H1 (cell line): Measurements from ENCODE around the gene RNU6-1. TPM values are rescaled to one million over a fixed set of nuclear protein-coding genes. Genes with fewer than 3 reads are reported as not detected.

Experiments
- CTCF ChIA-PET: fragments of 300-600 bp; sonication (Branson Sonifier 250); formaldehyde crosslinking; loops from one replicate; lab custom pipeline; 2021; ENCODE audit not compliant: partially characterized antibody; lab: Charles Lee
- POLR2A ChIA-PET: fragments of 300-600 bp; sonication (Branson Sonifier 250); formaldehyde crosslinking; loops from one replicate; lab custom pipeline; 2021; ENCODE audit warnings: inconsistent platforms; ENCODE audit not compliant: partially characterized antibody; lab: Charles Lee
- DNase-seq, 2 experiments: peaks; one replicate each; pipeline versions ENCODE4 v3.0.0 to v3.0.0-alpha.2; 2010 to 2022; ENCODE audit warnings: low spot score in 2 of 2, low read depth in 1 of 2, mixed read lengths in 1 of 2
- FAIRE-seq: peaks from 2 replicates; lab custom pipeline; 2011; peaks lifted over from hg19 to GRCh38; lab: Jason Lieb, UNC
- H2AFZ ChIP-seq: 2 replicates; pipeline ENCODE4 v1.8.1; 2012; ENCODE audit warnings: low read length, inconsistent platforms
- H2AK5ac ChIP-seq: 2 replicates; pipeline ENCODE4 v1.6.1; 2013; ENCODE audit warnings: low read depth, low read length
- H2BK120ac ChIP-seq: replicated peaks from 2 replicates; pipeline ENCODE3; 2013; ENCODE audit warnings: low read depth, low read length, inconsistent platforms
- H2BK12ac ChIP-seq: 2 replicates; pipeline ENCODE4 v1.6.1; 2013; ENCODE audit warnings: low read depth, low read length
- H2BK15ac ChIP-seq: 2 replicates; pipeline ENCODE4 v1.6.1; 2013; ENCODE audit warnings: low read length
- H2BK20ac ChIP-seq: 2 replicates; pipeline ENCODE4 v1.6.1; 2013; ENCODE audit warnings: low read length
- H2BK5ac ChIP-seq: 2 replicates; pipeline ENCODE4 v1.6.1; 2013; ENCODE audit warnings: low read depth, low read length
- H3K14ac ChIP-seq: 2 replicates; pipeline ENCODE4 v1.6.1; 2013; ENCODE audit warnings: inconsistent platforms; ENCODE audit not compliant: insufficient read length
- H3K18ac ChIP-seq: 2 replicates; pipeline ENCODE4 v1.6.1; 2013; ENCODE audit warnings: low read length; ENCODE audit errors: extremely low read depth
- H3K23ac ChIP-seq: 2 replicates; pipeline ENCODE4 v1.6.1; 2013; ENCODE audit warnings: inconsistent platforms; ENCODE audit not compliant: insufficient read length
- H3K23me2 ChIP-seq: 2 replicates; pipeline ENCODE4 v1.6.1; 2013; ENCODE audit warnings: low read depth, low read length
- H3K27ac ChIP-seq: 2 replicates; pipeline ENCODE4 v1.6.1; 2011; ENCODE audit warnings: low read depth, low read length, inconsistent platforms
- H3K27me3 ChIP-seq, 4 experiments: replicated peaks in 1 of 4; 1 replicate in 1 of 4; 2 replicates in 3 of 4; pipeline versions ENCODE4 v1.6.1 to v1.8.1; 2011 to 2013; ENCODE audit warnings: low read length in 3 of 4, mild to moderate bottlenecking in 3 of 4, inconsistent platforms in 2 of 4, mixed read lengths in 2 of 4, moderate library complexity in 1 of 4; ENCODE audit not compliant: control insufficient read depth in 3 of 4, insufficient read depth in 3 of 4; ENCODE audit errors: extremely low read depth in 1 of 4
- H3K36me3 ChIP-seq, 4 experiments: 2 replicates each; pipeline versions ENCODE4 v1.6.1 to v1.8.1; 2011 to 2013; ENCODE audit warnings: mild to moderate bottlenecking in 4 of 4, low read length in 3 of 4, moderate library complexity in 2 of 4, control low read depth in 1 of 4, inconsistent platforms in 1 of 4; ENCODE audit not compliant: insufficient read depth in 4 of 4, control insufficient read depth in 2 of 4
- H3K4ac ChIP-seq: replicated peaks from 2 replicates; pipeline ENCODE3; 2013; ENCODE audit warnings: low read length, low read depth, mixed read lengths, inconsistent platforms; ENCODE audit not compliant: insufficient read length
- H3K4me1 ChIP-seq, 4 experiments: replicated peaks in 1 of 4; 1 replicate in 1 of 4; 2 replicates in 3 of 4; pipeline versions ENCODE4 v1.6.1 to v1.8.1; 2011 to 2013; ENCODE audit warnings: low read length in 3 of 4, inconsistent platforms in 2 of 4, mixed read lengths in 1 of 4; ENCODE audit not compliant: insufficient read depth in 4 of 4, control insufficient read depth in 3 of 4
- H3K4me2 ChIP-seq, 2 experiments: 2 replicates each; pipeline versions ENCODE4 v1.6.1 to v1.8.1; 2011 to 2013; ENCODE audit warnings: low read depth in 2 of 2, low read length in 2 of 2, control low read depth in 1 of 2, inconsistent platforms in 1 of 2, mild to moderate bottlenecking in 1 of 2; ENCODE audit not compliant: insufficient read depth in 1 of 2
- H3K4me3 ChIP-seq, 4 experiments: fragments of 200-600, 300-600 bp in 1 of 4; sonication (generic), shearing (Covaris generic), sonication (Bioruptor Twin) in 1 of 4; 2 replicates each; pipeline versions ENCODE4 v1.5.1 to v1.8.1; 2011 to 2016; ENCODE audit warnings: low read length in 4 of 4, low read depth in 3 of 4, control low read depth in 2 of 4, inconsistent platforms in 2 of 4, mild to moderate bottlenecking in 2 of 4, mixed read lengths in 1 of 4, moderate library complexity in 1 of 4; ENCODE audit not compliant: insufficient read depth in 2 of 4; ENCODE audit errors: extremely low read depth in 1 of 4
- H3K56ac ChIP-seq: replicated peaks from 2 replicates; pipeline ENCODE3; 2013; ENCODE audit warnings: low read depth, mild to moderate bottlenecking, mixed read lengths, low read length, inconsistent platforms; ENCODE audit not compliant: insufficient read length
- H3K79me1 ChIP-seq: 2 replicates; pipeline ENCODE4 v1.6.1; 2013; ENCODE audit warnings: low read depth, low read length, control low read depth
- H3K79me2 ChIP-seq, 2 experiments: 2 replicates each; pipeline versions ENCODE4 v1.6.1 to v1.8.1; 2012 to 2013; ENCODE audit warnings: low read length in 2 of 2, mild to moderate bottlenecking in 2 of 2, inconsistent platforms in 1 of 2; ENCODE audit not compliant: insufficient read depth in 2 of 2, control insufficient read depth in 1 of 2
- H3K9ac ChIP-seq, 4 experiments: replicated peaks in 1 of 4; 1 replicate in 1 of 4; 2 replicates in 3 of 4; pipeline versions ENCODE4 v1.6.1 to v1.8.1; 2011 to 2013; ENCODE audit warnings: low read depth in 3 of 4, low read length in 3 of 4, control low read depth in 2 of 4, mild to moderate bottlenecking in 2 of 4, moderate library complexity in 2 of 4, inconsistent platforms in 1 of 4; ENCODE audit errors: extremely low read depth in 1 of 4
- H3K9me3 ChIP-seq, 2 experiments: 2 replicates each; pipeline versions ENCODE4 v1.6.1 to v1.8.1; 2012 to 2013; ENCODE audit warnings: mild to moderate bottlenecking in 2 of 2, moderate library complexity in 2 of 2, control low read depth in 1 of 2, inconsistent platforms in 1 of 2, low read depth in 1 of 2, low read length in 1 of 2, mixed read lengths in 1 of 2; ENCODE audit not compliant: insufficient read depth in 2 of 2
- H4K20me1 ChIP-seq, 2 experiments: replicated peaks in 1 of 2; 2 replicates each; pipeline versions ENCODE3 to v1.8.1; 2011 to 2013; ENCODE audit warnings: inconsistent platforms in 2 of 2, low read length in 2 of 2, mild to moderate bottlenecking in 1 of 2; ENCODE audit not compliant: insufficient read depth in 2 of 2, control insufficient read depth in 1 of 2
- H4K5ac ChIP-seq: 2 replicates; pipeline ENCODE4 v1.6.1; 2013; ENCODE audit warnings: low read length, low read depth, mixed read lengths, inconsistent platforms; ENCODE audit not compliant: insufficient read length
- H4K8ac ChIP-seq: 2 replicates; pipeline ENCODE4 v1.8.0; 2013; ENCODE audit warnings: mild to moderate bottlenecking, moderate library complexity, low read length, inconsistent platforms; ENCODE audit not compliant: insufficient read depth; ENCODE audit errors: extremely low read depth
- H4K91ac ChIP-seq: replicated peaks from 2 replicates; pipeline ENCODE3; 2013; ENCODE audit warnings: low read length, mixed read lengths, inconsistent platforms; ENCODE audit not compliant: insufficient read length
- CBX8 ChIP-seq: fragments of 300-800, 300-1000 bp; sonication (generic); IDR thresholded peaks from 2 replicates; pipeline ENCODE4 v1.7.1; 2016; ENCODE audit warnings: low read depth, low read length, borderline replicate concordance
- CREB1 ChIP-seq: IDR thresholded peaks from 2 replicates; pipeline ENCODE4 v1.6.1; 2012; ENCODE audit warnings: inconsistent platforms
- CTBP2 ChIP-seq: IDR thresholded peaks from 2 replicates; pipeline ENCODE4 v1.7.0; 2011; ENCODE audit warnings: borderline replicate concordance, mild to moderate bottlenecking, moderate library complexity, mixed read lengths, low read length; ENCODE audit not compliant: insufficient read depth, insufficient read length
- JUND ChIP-seq: IDR thresholded peaks from 2 replicates; pipeline ENCODE4 v1.6.1; 2011; ENCODE audit warnings: mild to moderate bottlenecking, improper control_type of control experiment, low read length
- NRF1 ChIP-seq: IDR thresholded peaks from 2 replicates; pipeline ENCODE4 v1.6.1; 2011; ENCODE audit warnings: mild to moderate bottlenecking, low read depth, low read length, improper control_type of control experiment
- POLR2A ChIP-seq, 2 experiments: IDR thresholded peaks; 1 replicate in 1 of 2; 2 replicates in 1 of 2; pipeline ENCODE4 v1.6.1; 2011; ENCODE audit warnings: low read depth in 2 of 2, low read length in 2 of 2, mild to moderate bottlenecking in 2 of 2; ENCODE audit errors: control extremely low read depth in 1 of 2
- POU5F1 ChIP-seq: IDR thresholded peaks from 2 replicates; pipeline ENCODE4 v1.6.1; 2011; ENCODE audit warnings: low read depth, mild to moderate bottlenecking, low read length, moderate library complexity
- SAP30 ChIP-seq: fragments of 300-600 bp; sonication (generic); IDR thresholded peaks from 2 replicates; pipeline ENCODE4 v1.7.1; 2012; ENCODE audit warnings: low read length, moderate library complexity, mild to moderate bottlenecking, inconsistent platforms; ENCODE audit not compliant: insufficient read depth, insufficient replicate concordance
- TAF7 ChIP-seq: optimal IDR thresholded peaks from 2 replicates; pipeline ENCODE3; 2011; ENCODE audit warnings: low read depth, mild to moderate bottlenecking, inconsistent platforms, low read length, moderate library complexity, borderline replicate concordance
- TBP ChIP-seq: IDR thresholded peaks from 2 replicates; pipeline ENCODE4 v1.6.1; 2011; ENCODE audit warnings: low read depth, low read length, improper control_type of control experiment
- TEAD4 ChIP-seq: IDR thresholded peaks from 2 replicates; pipeline ENCODE4 v1.6.1; 2012; ENCODE audit warnings: low read depth, low read length, inconsistent platforms, mixed read lengths
- WGBS, 2 experiments: shearing (Covaris generic) in 1 of 2; methylation state at CpG; one replicate each; pipeline versions ENCODE4 v1.1.6 to v1.1.7; 2013 to 2015; ENCODE audit warnings: low lambda C conversion rate in 2 of 2, mixed read lengths in 2 of 2, inconsistent platforms in 1 of 2, low coverage in 1 of 2, missing lambda C conversion rate in 1 of 2; ENCODE audit not compliant: insufficient replicate concordance in 2 of 2, insufficient coverage in 1 of 2, insufficient read length in 1 of 2; ENCODE audit errors: extremely low coverage in 1 of 2, missing lambda C conversion rate in 1 of 2; 5-methylcytosine and 5-hydroxymethylcytosine counted together
- polyA plus RNA-seq, 7 experiments: library from polyadenylated mRNA; depleted of rRNA in 3 of 7; stranded (reverse) in 5 of 7; unstranded in 2 of 7; fragments of >200 nt in 5 of 7; fragments of 200-250 nt in 2 of 7; gene quantifications; 1 replicate in 5 of 7; 2 replicates in 1 of 7; 4 replicates in 1 of 7; pipeline versions ENCODE4 v1.2.1 to v1.2.3, GENCODE V29; 2011 to 2013; ENCODE audit warnings: missing spikeins in 2 of 7, mixed read lengths in 2 of 7
- total RNA-seq: library from RNA; stranded (reverse); fragmentation: NEBNext Ultra II Directional; extraction: Animal tissue kit (Norgen Biotek cat#: 25700); gene quantifications from 2 replicates; pipeline ENCODE4 v1.2.1, GENCODE V29; 2021

Gene RNU6-1
- total and polyA plus RNA-seq, 2 of the 8 experiments (the other 6 are each of a cell fraction or from before 2014, with no cell fraction given) = not detected

- Histone ChIP-seq H2AFZ (no peak overlapping the region), H3K9ac (no peak overlapping the region), H4K5ac (no peak overlapping the region), H3K23me2 (no peaks in the 10 kb centered on the region), H3K4me1 (peaks cover 0 to 24% (median 15%) of the 10 kb centered on the region in 4 experiments; a peak in 6 of 7 replicates), H3K23ac (no peak overlapping the region), H3K27me3 (no peaks in the 10 kb centered on the region; a peak in 2 of 7 replicates), H2BK120ac (no peak overlapping the region), H2BK12ac (peak overlapping the region; percentile 88; the same call in 1 of the 2 replicates), H3K4ac (no peak overlapping the region), H3K27ac (no peak overlapping the region), H4K20me1 (peaks cover 0 to 2% of the 10 kb centered on the region in 2 experiments), H3K18ac (no peak overlapping the region), H3K36me3 (no peaks in the 10 kb centered on the region), H3K4me2 (no peak overlapping the region), H3K79me2 (no peaks in the 10 kb centered on the region), H4K91ac (peak overlapping the region; percentile 55), H2AK5ac (peak overlapping the region; percentile 56; the same call in 1 of the 2 replicates), H3K56ac (no peak overlapping the region), H3K79me1 (no peaks in the 10 kb centered on the region), H3K9me3 (no peaks in the 10 kb centered on the region), H3K4me3 (no peak overlapping the region), H2BK20ac (0 out of 2 replicates have a peak overlapping the region, but pooled peaks have one; percentile 23), H2BK5ac (peak overlapping the region; percentile 27; the same call in 1 of the 2 replicates), H2BK15ac (0 out of 2 replicates have a peak overlapping the region, but pooled peaks have one; percentile 61), H4K8ac (no peak overlapping the region), H3K14ac (no peak overlapping the region)
- TF ChIP-seq TBP = no peak
- no peak for TF ChIP-seq CTBP2
- no peak for TF ChIP-seq CREB1
- no peak for TF ChIP-seq NRF1
- no peak for TF ChIP-seq POLR2A (IDR thresholded peaks at IDR 0.05; ENCODE audit: control extremely low read depth in 1 of 2, low read depth in 2 of 2, low read length in 2 of 2)
- TF ChIP-seq TAF7 = no peak
- no peak for TF ChIP-seq SAP30
- TF ChIP-seq CBX8 = no peak
- no peak for TF ChIP-seq JUND
- no peak for TF ChIP-seq POU5F1
- TF ChIP-seq TEAD4 = no peak
- CTCF ChIA-PET = interaction anchor here (0.5 to 2.0 kb wide), 4 partner anchors 10 to 349 kb away, joined by 3 to 7 read pairs (median 4); no protein-coding TSS in a partner anchor
- no peak for FAIRE-seq
- POLR2A ChIA-PET = interaction anchor here (1.0 kb wide), 1 partner anchor 13 kb away, joined by 3 read pairs; no protein-coding TSS in a partner anchor
- WGBS, 2 experiments = 89% methylated on average over 16 of the region's 16 CpGs; no CpG with 5 or more reads in 1 of the 2 experiments
- peak in 1 of 2 experiments; percentile 43 for DNase-seq
Observed at GRCh38 chr15:67805666-67806516, 34.0 kb downstream of the RNU6-1 start.
